Activated T-cell treated with anti-CD3 and anti-CD28 coated beads for 1 hour (primary cell): ENCODE measurements around the gene CKMT2.

Source experiments
- DNase-seq: peaks from one replicate; pipeline ENCODE4 v3.0.0-alpha.2; 2020; ENCODE audit warnings: low read depth

The CKMT2 gene

GRCh38 chr5:81308836-81309235 lies 75.7 kb downstream of the CKMT2 start:
- DNase-seq = no peak

GRCh38 chr5:81310402-81311063 lies 77.4 kb downstream of the CKMT2 start:
- DNase-seq = no peak

- no peak for DNase-seq
These were observed 80.2 kb downstream of the CKMT2 start for GRCh38 chr5:81313278-81313677.

- DNase-seq = no peak
These were observed 80.6 kb downstream of the CKMT2 start for GRCh38 chr5:81313686-81314085.

DNA sequence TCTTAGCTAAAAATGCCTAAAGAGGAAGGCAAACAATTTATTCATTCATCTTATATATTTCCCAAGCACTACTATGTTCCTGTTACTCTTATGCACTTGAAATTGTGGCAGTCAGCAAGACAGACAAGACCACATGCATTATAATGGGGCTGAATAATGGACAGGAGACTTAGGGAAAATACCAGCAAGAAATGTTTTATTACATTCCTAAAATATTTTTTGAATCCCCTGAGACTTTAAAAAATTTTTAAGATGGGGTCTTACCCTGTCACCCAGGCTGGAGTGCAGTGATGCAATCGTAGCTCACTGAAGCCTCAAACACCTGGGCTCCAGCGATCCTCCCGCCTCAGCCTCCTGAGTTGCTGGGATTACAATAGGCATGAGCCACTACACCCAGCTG lies 81.5 kb downstream of the CKMT2 start:
- DNase-seq = no peak

DNA sequence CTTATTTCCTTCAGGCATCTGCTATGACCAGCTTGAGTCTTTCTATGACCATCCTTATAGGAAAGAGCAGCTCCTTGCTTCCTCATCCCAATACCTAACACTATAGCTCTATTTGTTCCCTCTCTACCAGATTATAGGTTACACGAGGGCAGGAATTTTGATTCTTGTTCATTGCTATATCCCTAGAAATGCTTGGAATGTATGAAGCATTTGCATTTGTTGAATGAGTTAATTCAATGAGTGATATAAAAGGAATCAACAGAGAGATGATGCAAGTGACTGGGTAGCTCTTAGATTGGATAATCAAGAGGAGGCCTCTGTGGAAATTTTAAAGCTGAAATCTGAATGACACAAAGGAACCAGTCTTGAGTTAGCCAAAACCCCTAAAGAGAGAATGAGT lies 82.2 kb downstream of the CKMT2 start:
- DNase-seq = no peak

GRCh38 chr5:81315830-81316229 lies 82.7 kb downstream of the CKMT2 start:
- no peak for DNase-seq
